HG02884 (cell line): Measurements from ENCODE around the gene ABCG2.

Source experiments
- ATAC-seq: cut with Tn5 transposase; IDR thresholded peaks from one replicate; pipeline ENCODE4 v1.9.1; 2021; ENCODE audit warnings: mild to moderate bottlenecking, moderate library complexity; ENCODE audit not compliant: unreplicated experiment

The ABCG2 gene

GRCh38 chr4:88158489-88159228, at the start of gene ABCG2:
ABCG2 (minus strand) TSS chr4:88158639; CDS start chr4:88139995, 18,644 bp downstream.
- ATAC-seq: peak; percentile 65

GRCh38 chr4:88208156-88208555, 49.7 kb upstream of the ABCG2 start:
- no peak for ATAC-seq

DNA sequence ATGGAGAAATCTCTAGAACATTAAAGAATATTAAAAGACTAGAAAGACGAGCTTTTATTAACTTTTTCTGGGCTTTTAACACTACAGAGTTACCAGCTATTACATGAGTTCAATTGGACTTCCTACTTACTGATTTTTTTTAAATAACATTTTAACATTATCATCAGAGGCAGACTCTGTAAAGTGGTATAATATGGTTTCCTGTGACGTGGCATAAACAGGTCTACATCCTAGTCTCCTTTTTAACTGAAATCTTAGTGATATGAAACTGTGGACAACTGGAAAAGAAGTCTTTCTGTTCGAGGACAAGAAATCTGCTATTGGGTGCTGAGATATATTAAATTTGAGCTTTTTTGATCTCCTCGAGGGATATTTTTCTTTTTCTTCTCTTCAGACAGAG, 48.7 kb upstream of the ABCG2 start:
- no peak for ATAC-seq

- ATAC-seq: no peak
Measured at GRCh38 chr4:88204882-88205281, 46.4 kb upstream of the ABCG2 start.

GRCh38 chr4:88202443-88202842, 44.0 kb upstream of the ABCG2 start:
- ATAC-seq: no peak

- ATAC-seq: no peak
Measured at GRCh38 chr4:88200186-88200585, 41.7 kb upstream of the ABCG2 start.

DNA sequence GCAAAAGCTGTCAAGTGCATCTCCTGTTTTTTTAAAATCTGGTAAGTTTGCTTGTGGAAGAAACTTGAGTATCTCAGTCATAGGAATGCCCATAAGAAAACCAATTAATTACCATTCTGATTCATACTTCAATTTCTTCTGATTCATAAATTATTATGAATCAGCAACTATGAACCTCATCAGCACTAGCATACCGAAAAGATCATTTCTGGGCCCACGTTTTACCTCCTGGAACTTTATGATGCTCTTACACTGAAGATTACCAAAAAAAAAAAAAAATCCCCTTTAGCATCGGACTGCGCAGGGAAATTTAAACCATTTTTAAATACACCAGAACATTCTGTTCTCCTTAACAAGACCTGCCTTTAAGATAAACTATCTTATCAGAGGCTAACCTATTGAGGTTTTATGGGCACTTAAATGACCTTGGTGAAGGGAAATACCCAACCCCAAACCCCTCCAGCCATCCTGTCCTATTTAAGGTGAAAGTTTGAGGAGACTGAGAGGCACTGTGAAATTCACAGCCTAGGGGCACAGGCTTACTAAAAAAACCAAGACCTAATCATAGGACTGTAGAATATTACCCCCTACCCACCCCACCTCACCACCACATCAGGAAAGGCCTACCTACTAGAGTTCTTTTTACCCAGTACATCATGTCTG, 38.2 kb upstream of the ABCG2 start:
- ATAC-seq: no peak

DNA sequence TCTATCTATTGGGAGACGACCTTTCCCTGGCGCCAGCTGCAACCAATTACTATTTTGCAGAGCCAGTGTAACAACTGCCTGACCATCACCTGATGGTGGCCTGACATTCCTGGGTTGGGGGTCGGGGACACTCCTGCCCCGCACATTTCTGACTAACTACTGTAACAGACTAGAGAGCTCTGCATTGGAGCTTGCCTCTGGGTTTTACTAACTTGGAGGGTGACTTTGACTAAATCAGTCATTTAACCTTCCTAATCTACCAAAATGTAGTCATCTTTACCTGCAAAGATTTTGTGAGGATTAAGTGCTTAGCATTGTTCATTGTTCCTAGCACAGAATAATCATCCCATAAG, 37.5 kb upstream of the ABCG2 start:
- no peak for ATAC-seq

DNA sequence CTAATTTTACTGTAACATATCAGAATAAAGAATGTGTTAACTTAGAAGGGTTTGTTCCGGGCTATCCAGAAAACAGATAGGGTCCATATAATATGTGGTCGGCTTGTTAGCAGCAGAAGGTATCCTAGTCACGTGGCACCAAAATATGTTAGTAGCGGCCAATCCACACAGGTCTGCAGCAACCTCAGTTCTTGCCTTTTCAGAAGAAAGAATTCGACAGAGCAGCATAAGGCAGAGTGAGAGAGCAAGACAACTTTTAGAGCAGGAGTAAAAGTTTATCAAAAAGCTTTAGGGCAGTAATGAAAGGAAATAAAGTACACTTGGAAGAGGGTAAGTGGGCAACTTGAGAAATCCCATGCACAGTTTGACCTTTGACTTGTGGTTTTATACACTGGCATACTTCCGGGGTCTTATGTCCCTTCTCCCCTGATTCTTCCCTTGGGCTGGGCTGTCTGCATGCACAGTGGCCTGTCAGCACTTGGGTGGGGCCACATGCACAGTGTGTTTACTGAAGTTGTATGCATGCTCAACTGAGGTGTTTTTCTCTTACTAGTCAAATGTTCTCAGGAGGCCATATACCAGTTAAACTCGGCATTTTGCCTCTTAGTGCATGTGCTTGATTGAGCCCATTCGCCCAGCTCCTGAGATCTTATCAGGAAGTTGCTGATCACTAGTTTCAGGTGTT, 37.0 kb upstream of the ABCG2 start:
- ATAC-seq: no peak

- no peak for ATAC-seq
Measured at GRCh38 chr4:88191404-88191803, 33.0 kb upstream of the ABCG2 start.

GRCh38 chr4:88189881-88190585, 31.6 kb upstream of the ABCG2 start:
- ATAC-seq: no peak

DNA sequence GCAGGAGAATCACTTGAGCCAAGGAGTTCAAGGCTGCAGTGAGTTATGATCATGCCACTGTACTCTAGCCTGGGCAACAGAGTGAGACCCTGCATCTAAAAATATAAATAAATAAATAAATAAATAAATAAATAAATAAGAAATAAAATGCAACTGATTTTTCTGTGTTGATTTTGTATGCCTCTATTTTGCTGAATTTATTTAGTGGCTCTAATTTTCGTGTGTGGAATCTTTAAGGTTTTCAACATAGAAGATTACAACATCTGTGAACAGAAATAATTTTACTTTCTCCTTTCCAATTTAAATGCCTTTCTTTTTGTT, 30.9 kb upstream of the ABCG2 start:
- ATAC-seq: no peak

- ATAC-seq: no peak
Measured at GRCh38 chr4:88188738-88189417, 30.4 kb upstream of the ABCG2 start.

DNA sequence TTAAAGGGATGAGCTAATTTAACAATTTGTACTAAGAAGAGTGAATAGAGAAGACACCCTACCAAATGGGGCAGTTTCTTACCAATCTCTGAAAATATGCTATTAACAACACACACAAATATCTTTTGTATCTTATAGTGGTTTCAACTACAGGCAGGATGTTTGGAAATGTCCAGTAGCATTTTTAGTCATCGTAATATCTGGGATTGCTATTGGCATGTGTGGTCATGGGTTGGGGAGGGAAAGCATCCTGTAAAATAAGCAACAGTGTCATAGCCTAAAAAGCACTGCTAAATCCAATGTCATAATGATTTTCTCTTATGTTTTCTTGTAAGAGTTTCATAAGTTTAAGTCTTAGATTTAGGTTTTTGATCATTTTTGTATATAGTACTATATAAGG, 29.3 kb upstream of the ABCG2 start:
- no peak for ATAC-seq

DNA sequence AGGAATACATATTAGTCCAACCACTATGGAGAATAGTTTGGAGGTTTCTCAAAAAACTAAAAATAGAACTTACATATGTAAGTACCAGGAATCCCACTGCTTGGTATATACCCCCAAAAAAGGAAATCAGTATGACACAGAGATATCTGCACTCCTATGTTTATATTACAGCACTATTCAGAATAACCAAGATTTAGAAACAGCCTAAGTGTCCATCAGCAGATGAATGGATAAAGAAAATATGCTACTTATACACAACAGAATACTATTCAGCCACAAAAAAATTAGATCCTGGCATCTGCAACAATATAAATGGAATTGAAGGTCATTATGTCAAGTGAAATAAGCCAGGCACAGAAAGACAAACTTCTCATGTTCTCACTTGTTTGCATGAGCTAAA, 27.5 kb upstream of the ABCG2 start:
- ATAC-seq: no peak

- ATAC-seq: no peak
Measured at GRCh38 chr4:88179261-88179660, 20.8 kb upstream of the ABCG2 start.

GRCh38 chr4:88178626-88179231, 20.3 kb upstream of the ABCG2 start:
- no peak for ATAC-seq

GRCh38 chr4:88177983-88178625, 19.7 kb upstream of the ABCG2 start:
- ATAC-seq: no peak

GRCh38 chr4:88172987-88173386, 14.5 kb upstream of the ABCG2 start:
- ATAC-seq: no peak

DNA sequence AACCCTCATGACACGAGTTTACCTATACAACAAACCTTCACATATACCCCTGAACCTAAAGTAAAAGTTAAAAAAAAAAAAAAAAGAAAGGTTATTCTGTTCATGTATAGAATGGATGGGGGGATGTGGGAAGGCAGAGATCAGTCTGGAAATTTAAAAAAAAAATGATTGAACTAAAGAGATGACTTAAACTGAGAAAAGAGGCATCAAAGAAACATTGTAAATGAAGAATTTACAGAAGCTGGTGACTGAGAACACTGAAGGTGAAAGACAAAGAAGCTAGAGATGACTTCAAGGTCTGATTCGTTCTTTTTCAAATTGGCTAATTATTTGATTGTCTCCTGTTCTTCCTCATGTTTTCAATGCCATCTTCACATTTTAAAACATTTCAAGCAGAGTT, 12.8 kb upstream of the ABCG2 start:
- ATAC-seq: no peak
